Thyroid gland (tissue), 4 donors: ENCODE measurements around the gene ASB2.

ENCODE experiments used
- POLR2A ChIP-seq, 2 donors: fragments of 450-650 bp; IDR thresholded peaks; one replicate each; pipeline ENCODE4 v1.6.1; 2017; ENCODE audit warnings: antibody characterized with exemption in 2 of 2, mild to moderate bottlenecking in 2 of 2, moderate library complexity in 1 of 2
- TF ChIP-seq, protein P1 (sequence below), 6 experiments: fragments of 200-600 bp in 3 of 6; fragments of 450-650 bp in 3 of 6; sonication (generic) in 3 of 6; IDR thresholded peaks; one replicate each; pipeline ENCODE4 v1.5.1; 2016 to 2019; ENCODE audit warnings: antibody characterized with exemption in 6 of 6, mild to moderate bottlenecking in 2 of 6, inconsistent platforms in 1 of 6, moderate library complexity in 1 of 6

DNA sequence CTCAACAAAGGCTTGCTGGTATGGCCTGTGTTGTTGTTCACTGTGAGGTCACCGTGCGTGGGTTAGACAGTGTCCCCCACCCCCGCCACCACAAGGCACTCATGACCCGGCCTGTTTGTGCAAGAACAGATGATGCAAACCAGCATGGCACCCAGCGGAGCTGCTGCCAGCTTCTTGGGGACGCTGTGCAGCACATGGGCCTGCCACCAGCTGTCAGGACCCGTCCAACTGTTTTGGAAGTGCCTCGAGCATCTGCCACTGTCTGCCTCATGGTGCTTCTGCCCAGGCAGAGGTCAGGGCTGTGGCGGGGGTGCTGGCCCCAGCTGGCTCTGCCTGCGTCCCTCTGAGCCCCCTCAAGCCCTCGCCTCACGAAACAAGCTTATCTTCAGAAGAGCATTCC lies 1.5 kb downstream of the ASB2 start:
- TF ChIP-seq, protein P1, sequence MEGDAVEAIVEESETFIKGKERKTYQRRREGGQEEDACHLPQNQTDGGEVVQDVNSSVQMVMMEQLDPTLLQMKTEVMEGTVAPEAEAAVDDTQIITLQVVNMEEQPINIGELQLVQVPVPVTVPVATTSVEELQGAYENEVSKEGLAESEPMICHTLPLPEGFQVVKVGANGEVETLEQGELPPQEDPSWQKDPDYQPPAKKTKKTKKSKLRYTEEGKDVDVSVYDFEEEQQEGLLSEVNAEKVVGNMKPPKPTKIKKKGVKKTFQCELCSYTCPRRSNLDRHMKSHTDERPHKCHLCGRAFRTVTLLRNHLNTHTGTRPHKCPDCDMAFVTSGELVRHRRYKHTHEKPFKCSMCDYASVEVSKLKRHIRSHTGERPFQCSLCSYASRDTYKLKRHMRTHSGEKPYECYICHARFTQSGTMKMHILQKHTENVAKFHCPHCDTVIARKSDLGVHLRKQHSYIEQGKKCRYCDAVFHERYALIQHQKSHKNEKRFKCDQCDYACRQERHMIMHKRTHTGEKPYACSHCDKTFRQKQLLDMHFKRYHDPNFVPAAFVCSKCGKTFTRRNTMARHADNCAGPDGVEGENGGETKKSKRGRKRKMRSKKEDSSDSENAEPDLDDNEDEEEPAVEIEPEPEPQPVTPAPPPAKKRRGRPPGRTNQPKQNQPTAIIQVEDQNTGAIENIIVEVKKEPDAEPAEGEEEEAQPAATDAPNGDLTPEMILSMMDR (IDR thresholded peaks at IDR 0.05): no peak
- no peak for TF ChIP-seq POLR2A (IDR thresholded peaks at IDR 0.05)
